Measurements from ENCODE around the gene FGF1. TPM values are rescaled to one million over a fixed set of nuclear protein-coding genes. Genes with fewer than 3 reads are reported as not detected.
A peak's percentile ranks its signal among the peaks of the same experiment; 100 is the strongest.

Gene FGF1
- total RNA-seq, 2 donors from 2014 or later = not detected

GRCh38 chr5:142551338-142552067, 134.4 kb downstream of the FGF1 start:
- Mint-ChIP-seq H3K9me3 (no peaks in the 10 kb centered on the region), H3K36me3 (no peaks in the 10 kb centered on the region), H3K27ac (no peak overlapping the region)
- no peak for DNase-seq (ENCODE audit: low spot score in 2 of 2)
- ATAC-seq = no peak

GRCh38 chr5:142550471-142550870, 135.4 kb downstream of the FGF1 start:
- Mint-ChIP-seq H3K27ac (no peak overlapping the region), H3K36me3 (no peaks in the 10 kb centered on the region), H3K9me3 (no peaks in the 10 kb centered on the region)
- no peak for DNase-seq (ENCODE audit: low spot score in 2 of 2)
- no peak for ATAC-seq

GRCh38 chr5:142549834-142550233, 136.1 kb downstream of the FGF1 start:
- DNase-seq (ENCODE audit: low spot score in 2 of 2) = no peak
- H3K27ac Mint-ChIP-seq = no peak overlapping the region

GRCh38 chr5:142548739-142549275, 137.1 kb downstream of the FGF1 start:
- DNase-seq (ENCODE audit: low spot score in 2 of 2) = peak in 1 of 2 donors; percentile 42
- no peaks in the 10 kb centered on the region for H3K36me3 Mint-ChIP-seq
- H3K9me3 Mint-ChIP-seq = no peaks in the 10 kb centered on the region
- peak; percentile 67 to 77 for ATAC-seq
- H3K27ac Mint-ChIP-seq = no peak overlapping the region

More at GRCh38 chr5:142549834-142550233, 136.1 kb downstream of the FGF1 start:
- no peaks in the 10 kb centered on the region for H3K36me3 Mint-ChIP-seq
- no peak for ATAC-seq
- no peaks in the 10 kb centered on the region for H3K9me3 Mint-ChIP-seq

GRCh38 chr5:142547445-142548380, 138.2 kb downstream of the FGF1 start:
- DNase-seq (ENCODE audit: low spot score in 2 of 2) (no peak), ATAC-seq (no peak)
- Mint-ChIP-seq H3K27ac (no peak overlapping the region), H3K9me3 (no peaks in the 10 kb centered on the region), H3K36me3 (no peaks in the 10 kb centered on the region)

- H3K36me3 Mint-ChIP-seq = no peaks in the 10 kb centered on the region
- DNase-seq (ENCODE audit: low spot score in 2 of 2) (no peak), ATAC-seq (no peak)
- H3K27ac Mint-ChIP-seq = no peak overlapping the region
- H3K9me3 Mint-ChIP-seq = no peaks in the 10 kb centered on the region
Measured at GRCh38 chr5:142545650-142546322, 140.1 kb downstream of the FGF1 start.

GRCh38 chr5:142544946-142545649, 140.8 kb downstream of the FGF1 start:
- H3K27ac Mint-ChIP-seq = no peak overlapping the region
- no peak for DNase-seq (ENCODE audit: low spot score in 2 of 2)
- H3K9me3 Mint-ChIP-seq = no peaks in the 10 kb centered on the region
- ATAC-seq = no peak
- no peaks in the 10 kb centered on the region for H3K36me3 Mint-ChIP-seq

GRCh38 chr5:142544071-142544753, 141.7 kb downstream of the FGF1 start:
- Mint-ChIP-seq H3K27ac (no peak overlapping the region), H3K9me3 (no peaks in the 10 kb centered on the region), H3K36me3 (no peaks in the 10 kb centered on the region)
- ATAC-seq (no peak), DNase-seq (ENCODE audit: low spot score in 2 of 2) (no peak)

- DNase-seq (ENCODE audit: low spot score in 2 of 2) = no peak
- ATAC-seq = no peak
- no peak overlapping the region for H3K27ac Mint-ChIP-seq
- no peaks in the 10 kb centered on the region for H3K9me3 Mint-ChIP-seq
- no peaks in the 10 kb centered on the region for H3K36me3 Mint-ChIP-seq
Measured at GRCh38 chr5:142542906-142543305, 143.0 kb downstream of the FGF1 start.

Other genes starting within 250 kb of the FGF1 start
- gene ARHGAP26, start 84.3 kb upstream of the FGF1 start, total RNA-seq = 10 to 100 TPM; 15.7 to 23.4 TPM